SW 1271 (cell line): Measurements from ENCODE around the gene USP30.

Experiments used
- DNase-seq, 2 experiments: peaks; one replicate each; lab custom pipeline; 2025; lab: John Stamatoyannopoulos, UW

USP30 gene

DNA sequence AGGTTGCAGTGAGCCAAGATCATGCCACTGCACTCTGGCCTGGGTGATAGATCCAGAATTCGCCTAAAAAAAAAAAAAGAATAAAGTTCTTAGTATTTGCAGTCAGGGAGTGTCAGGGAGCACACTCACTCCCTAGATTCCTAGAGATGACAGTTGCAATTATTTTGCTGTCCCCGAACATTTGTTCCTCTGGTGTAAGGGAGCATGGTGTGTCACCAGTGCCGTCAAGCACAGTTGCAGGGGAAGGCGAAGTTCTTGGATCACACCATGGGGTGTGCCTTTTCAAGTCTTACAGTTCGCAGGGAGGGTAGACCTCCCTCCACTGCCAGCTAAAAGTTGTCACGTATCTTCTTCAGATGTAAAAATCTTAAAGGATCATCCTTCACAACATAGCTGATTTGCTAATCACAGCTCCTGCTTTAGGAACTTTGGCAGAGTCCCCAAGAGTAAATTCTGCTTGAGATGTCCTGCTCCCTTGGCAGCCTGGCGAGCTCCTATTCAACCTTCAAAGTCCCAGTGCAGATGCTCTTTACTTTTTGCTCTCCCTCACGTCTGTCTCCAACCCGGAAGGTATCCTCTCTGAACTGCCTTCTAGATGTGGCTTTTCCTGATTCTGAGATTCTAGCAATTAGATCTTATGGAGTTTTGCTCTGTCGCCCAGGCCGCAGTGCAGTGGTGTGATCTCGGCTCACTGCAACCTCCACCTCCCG lies 75.3 kb downstream of the USP30 start:
- no peak for DNase-seq

DNA sequence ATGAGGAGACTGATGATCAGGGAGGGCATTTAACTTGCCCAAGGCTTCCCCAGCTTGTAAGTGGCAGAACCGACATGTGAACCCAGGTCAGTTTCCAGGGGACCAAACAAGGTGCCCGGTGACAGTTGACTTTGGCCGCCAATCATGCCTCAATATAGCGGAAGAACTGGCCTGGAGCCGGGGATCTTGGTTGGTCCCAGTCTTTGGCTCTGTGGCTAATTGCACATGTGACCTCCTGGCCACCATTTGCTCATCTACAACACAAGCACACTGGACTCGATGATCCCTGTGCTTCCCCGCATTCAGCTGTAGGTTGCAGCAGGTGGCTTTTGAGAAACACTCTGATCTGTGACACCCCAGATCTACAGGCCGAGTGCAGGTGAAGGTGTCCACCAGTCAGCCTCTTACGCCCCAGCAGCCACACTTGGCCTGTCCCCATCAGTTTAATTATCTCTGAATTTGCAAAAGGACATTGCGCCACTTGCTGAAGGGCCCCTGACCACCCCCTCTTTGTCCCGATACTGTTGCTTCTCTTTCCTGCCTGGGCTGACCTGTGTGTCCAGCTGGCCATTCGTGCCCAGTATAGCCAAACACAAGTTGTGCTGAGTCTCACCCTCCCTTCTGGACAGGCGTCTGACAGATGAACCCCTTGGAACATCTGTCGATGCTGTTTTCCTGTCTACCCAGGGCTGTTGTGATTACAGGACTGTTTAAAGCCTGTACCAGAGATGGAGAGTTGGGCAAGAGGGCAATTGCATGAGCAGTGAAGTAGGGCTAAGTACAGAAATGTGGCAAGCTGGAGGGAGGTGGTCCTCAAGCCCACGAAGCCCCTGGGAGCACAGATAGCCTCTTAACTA lies 78.1 kb downstream of the USP30 start:
- DNase-seq: no peak

DNA sequence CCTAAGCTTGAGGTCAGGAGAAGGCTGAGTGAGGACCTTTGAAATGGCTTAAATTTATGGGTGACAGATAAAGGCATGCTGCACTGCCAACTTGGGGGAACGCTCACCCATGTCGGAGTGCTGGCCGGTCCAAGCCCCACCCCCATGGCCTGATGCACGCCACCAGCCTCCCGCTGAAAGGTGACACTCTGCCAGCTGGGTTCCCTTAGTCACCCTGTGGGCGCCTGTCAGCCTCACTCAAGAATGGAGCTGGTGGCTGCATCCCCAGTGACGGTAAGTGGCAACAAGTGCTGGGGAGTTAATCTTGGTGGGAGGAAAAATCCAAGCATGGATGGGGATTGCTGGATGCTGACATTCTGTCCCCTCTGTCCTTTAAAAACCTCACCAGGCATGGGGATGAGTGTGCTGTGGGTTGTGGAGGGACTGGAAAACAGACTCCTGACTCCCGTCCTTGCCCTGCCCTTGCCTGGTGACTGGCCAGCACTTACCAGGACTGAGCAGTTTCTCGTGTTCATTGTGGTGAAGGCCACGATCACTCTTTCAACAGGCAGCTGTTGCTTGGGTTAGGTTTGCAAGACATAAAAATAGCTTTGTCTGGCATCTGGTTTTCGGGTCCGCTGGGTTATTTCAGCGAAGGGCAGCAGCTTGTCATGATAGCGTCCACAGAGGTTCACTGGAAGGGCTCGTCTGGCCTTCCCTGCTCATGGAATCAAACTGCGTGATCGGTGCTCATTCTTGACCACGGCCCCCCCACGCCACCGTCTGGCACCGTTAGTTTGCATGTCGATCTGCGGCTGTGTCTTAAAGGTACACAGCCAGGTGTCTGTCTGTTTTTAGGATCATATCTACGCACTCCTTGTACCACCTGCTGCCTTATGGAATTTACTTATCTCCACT lies 79.0 kb downstream of the USP30 start:
- DNase-seq: no peak

DNA sequence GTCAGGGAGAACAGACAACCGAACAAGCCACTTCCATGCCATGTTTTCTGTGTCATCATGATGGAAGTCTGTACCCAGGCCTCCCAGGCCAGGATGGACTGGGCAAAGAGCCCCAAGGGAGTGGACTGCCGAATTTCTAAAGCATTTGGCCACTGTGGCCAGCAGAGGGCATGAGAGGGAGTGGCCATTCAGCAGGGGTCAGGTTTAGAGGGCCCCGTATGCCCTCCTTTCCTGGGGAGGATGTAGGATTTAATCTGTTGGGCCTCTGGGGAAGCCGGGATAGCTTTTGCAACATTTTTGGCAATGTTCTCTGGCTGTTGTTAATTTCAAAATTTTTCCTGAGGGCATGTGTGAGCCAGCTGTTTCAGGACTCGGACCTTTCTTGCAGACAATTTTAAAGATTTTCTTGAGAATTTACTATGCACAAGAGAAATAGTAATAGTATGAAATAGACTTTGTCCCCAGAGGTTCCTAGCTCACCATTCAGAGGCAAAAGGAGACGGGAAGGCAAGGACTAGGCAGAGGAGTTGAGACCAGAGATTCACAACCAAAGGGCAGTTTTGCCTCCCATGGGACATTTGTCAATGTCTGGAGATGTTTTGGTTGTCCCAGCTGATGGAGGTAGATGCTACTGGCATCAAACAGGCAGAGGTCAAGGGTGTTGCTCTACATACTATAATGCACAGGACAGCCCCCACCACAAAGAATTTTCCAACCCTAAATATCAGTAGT lies 82.0 kb downstream of the USP30 start:
- peak in 1 of 2 experiments; percentile 6 for DNase-seq

DNA sequence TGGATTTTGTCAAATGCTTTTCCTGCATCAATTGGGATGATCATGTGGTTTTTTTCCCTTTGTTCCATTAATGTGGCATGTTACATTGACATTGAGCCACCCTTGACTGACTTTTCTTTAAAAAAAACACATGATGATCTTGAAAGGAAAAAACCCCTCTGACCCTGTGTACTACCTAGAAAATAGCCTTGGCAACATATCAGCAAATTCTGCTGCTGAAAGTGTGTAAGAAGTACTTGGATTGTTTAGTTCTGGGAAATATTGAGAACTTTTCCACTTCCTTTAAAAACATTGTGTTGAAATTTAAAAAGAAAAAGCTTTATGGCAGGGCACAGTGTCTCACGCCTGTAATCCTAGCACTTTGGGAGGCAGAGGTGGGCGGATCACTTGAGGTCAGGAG lies 84.7 kb downstream of the USP30 start:
- DNase-seq: no peak
